PC-3 (cell line): ENCODE results near the gene SMAD7.

Experiments used
- CTCF ChIP-seq: fragments of 300-600 bp; sonication (generic); conservative IDR thresholded peaks from 2 replicates; pipeline ENCODE4 v1.5.1; 2017; ENCODE audit warnings: antibody characterized with exemption, low read depth, mild to moderate bottlenecking, low read length
- EZH2 ChIP-seq: fragments of 300-600 bp; sonication (generic); IDR thresholded peaks from one replicate; pipeline ENCODE4 v1.6.1; 2017; ENCODE audit warnings: antibody characterized with exemption, mild to moderate bottlenecking, low read length; ENCODE audit not compliant: unreplicated experiment
- EZH2phosphoT487 ChIP-seq: fragments of 300-600 bp; sonication (generic); IDR thresholded peaks from 2 replicates; pipeline ENCODE4 v1.6.1; 2018; ENCODE audit warnings: mild to moderate bottlenecking, antibody characterized with exemption, low read length, borderline replicate concordance

GRCh38 chr18:48885924-48886400, 64.8 kb downstream of the SMAD7 start:
- TF ChIP-seq CTCF: no peak
- no peak for TF ChIP-seq EZH2phosphoT487
- TF ChIP-seq EZH2: no peak
